LoVo (cell line): ENCODE measurements around the gene PVALB.

Source experiments
- DNase-seq: peaks from one replicate; pipeline ENCODE4 v3.0.0-alpha.2; 2016; ENCODE audit warnings: low spot score

The PVALB gene, protein sequence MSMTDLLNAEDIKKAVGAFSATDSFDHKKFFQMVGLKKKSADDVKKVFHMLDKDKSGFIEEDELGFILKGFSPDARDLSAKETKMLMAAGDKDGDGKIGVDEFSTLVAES

DNA sequence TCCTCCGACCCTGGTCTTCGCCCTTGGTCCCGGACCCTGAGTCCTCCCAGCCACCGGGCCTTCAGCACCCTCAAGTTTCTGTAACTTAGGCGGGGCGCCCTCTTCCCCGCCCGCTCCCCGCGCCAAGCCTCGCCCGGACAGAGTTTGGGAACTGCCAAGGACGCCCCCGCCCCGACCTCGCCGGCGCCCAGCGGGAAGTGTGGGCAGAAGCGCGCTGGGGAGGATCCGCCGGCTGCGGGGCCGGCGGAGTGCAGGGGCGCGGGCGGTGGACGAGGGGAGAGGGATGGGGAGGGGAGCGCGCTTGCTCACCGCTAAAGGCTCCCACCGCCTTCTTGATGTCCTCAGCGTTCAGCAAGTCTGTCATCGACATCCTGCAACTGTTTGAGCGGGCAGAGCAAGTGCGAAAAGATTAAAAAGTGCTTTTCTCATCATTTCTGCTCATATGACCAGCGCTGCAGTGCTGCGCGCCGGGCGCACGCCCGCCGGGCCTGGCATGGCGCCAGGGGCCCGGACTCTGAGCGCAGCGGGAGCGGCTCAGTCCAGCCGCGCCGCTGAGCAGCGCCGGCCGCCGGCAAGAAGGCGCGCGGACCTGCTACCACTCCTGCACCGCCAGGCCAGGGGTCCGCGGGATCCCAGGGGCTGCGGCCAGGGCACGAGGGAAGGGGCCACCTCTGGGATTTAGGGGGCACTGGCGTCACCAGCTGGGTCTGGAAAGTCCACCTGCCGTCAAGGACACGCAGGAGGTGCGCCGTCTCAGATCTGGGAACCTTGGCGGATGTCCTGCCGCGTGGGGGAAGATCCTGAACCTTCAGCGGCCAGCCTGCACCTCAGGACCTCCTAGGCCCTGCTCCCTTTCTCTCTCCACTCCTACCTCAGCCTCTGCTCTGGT, at the start of gene PVALB:
TSS of gene PVALB (minus strand) at position 400 of the 889 bp plus-strand sequence. CDS start at position 370, 30 bp downstream.
- no peak for DNase-seq

GRCh38 chr22:36865346-36865745, 48.5 kb upstream of the PVALB start:
- no peak for DNase-seq

GRCh38 chr22:36864454-36865215, 47.8 kb upstream of the PVALB start:
- no peak for DNase-seq

- no peak for DNase-seq
These were observed 47.1 kb upstream of the PVALB start for GRCh38 chr22:36863979-36864378.

- DNase-seq, result no peak
These were observed 46.4 kb upstream of the PVALB start for GRCh38 chr22:36863281-36863680.

DNA sequence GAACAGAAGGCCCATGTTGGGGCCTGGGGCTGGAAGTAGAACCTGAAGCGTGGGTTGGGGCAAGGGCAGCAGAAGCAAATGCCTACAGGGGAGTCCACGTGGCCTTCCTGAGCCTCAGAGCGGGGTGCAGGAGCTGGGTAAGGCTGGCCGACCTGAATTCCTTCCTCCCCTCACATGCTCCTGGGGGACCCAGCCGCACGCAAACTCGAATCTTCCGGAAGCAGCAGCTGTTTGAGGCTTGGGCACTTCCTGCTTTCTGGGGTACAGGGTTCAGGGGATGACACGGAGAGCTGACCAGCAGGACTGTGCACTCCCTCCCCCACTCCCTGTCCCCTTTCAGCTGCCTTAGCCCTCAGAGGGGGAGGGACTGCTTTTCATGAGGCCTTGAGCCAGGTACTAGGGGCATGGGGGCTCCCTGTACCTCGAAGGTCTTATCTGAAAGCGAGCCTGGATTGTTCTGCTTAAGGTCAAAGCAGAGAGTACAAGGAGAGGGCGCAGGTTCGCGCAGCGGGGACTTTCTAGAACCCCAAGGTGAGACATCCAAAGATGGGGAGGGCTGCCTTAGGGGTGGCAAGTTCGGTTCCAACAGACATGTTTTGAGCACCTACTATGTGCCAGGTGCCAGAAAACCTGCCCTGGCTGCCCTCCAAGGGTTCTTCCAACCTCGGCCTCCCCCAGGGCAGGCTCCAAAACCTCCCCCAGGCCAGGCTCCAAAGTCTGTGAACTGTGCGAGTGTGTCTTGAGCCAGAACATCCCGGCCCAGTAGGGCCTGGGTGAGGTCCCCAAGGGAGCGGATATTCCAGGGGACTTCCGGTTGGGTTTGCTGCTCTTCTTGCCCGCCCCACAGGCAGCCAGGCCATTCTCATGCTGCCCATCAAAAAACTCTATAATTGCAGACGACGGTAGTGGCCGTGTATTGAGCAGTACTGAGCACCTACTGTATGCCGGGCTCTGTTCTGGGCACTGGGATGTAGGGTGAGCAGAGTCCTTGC, 45.7 kb upstream of the PVALB start:
- DNase-seq, result no peak

DNA sequence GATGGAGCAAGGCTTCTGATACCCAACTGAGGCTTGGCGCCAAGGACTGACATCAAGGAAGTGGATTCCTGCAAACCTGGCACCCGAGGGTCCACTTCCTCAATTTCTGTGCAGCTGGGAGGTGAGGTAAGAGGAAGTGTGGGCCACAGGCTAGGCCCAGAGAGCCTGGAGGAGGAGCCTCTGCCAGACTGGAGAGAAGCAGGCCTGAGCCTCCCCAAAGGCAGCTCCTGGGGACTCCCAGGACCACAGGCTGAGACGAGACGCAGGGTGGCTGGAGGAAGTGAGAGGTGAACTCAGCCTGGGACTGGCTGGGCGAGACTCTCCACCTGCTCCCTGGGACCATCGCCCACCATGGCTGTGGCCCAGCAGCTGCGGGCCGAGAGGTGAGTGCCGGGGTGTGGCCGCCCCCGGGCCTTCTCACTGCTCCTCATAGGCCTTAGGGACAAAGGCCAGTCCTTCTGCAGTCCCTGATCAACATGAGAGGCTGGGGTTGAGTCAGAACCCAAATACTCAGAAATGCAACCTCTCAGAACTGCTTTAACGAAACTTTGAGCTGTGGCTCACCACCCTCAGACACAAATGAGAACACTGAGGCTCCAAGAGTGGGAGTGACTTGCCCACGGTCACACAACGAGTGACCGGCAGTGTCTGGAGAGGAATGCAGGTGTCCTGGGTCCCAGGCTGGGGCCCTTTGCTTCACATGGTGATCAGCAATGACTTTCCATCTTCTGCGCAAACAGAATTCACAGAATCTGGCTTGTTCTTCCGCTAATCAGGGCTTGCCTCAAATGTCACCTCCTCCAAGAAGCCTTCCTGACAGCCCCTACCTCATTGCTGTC, 44.2 kb upstream of the PVALB start, which contains the start of gene NCF4:
TSS of gene NCF4 (plus strand) at position 186 of the 839 bp plus-strand sequence. CDS start at position 352, 166 bp downstream.
- DNase-seq, result no peak

GRCh38 chr22:36860438-36860820, 43.6 kb upstream of the PVALB start:
- no peak for DNase-seq

GRCh38 chr22:36860017-36860416, 43.2 kb upstream of the PVALB start:
- no peak for DNase-seq

GRCh38 chr22:36858966-36859365, 42.1 kb upstream of the PVALB start:
- DNase-seq, result no peak

DNA sequence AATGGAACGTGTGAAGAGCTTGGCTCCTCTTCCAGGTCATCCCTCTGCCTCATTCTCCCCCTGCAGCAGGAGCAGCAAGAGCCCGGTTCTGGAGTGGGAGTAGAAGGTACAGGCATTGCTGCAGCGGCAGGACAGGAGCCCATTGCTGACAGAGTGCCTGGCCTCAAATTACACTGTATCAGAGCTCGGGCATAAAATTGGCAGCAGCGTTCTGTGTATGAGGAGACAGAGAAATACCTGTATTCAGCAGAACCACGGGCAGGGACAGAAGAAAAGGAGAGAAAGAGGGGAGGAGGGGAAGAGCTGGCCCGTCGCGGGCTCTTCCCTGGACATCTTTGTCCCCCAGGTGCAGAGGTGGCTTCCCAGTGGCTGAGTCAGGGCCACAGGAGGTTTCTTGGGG, 41.3 kb upstream of the PVALB start:
- no peak for DNase-seq

DNA sequence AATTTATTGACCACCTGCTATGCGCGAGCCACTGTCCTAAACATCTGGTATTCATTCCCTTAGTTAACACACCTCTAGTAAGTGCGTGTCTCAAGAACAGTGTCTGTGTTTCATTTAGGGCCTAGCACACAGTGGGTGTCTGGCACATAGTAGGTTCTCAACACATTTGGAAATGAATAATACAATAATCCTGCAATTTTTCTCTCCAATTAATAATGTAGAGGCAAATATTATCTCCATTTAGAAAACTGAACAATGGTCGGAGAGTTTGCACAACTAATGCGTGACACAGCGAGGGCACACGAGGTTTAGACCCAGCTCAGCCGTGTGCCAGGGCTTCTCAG, 39.9 kb upstream of the PVALB start:
- no peak for DNase-seq

DNA sequence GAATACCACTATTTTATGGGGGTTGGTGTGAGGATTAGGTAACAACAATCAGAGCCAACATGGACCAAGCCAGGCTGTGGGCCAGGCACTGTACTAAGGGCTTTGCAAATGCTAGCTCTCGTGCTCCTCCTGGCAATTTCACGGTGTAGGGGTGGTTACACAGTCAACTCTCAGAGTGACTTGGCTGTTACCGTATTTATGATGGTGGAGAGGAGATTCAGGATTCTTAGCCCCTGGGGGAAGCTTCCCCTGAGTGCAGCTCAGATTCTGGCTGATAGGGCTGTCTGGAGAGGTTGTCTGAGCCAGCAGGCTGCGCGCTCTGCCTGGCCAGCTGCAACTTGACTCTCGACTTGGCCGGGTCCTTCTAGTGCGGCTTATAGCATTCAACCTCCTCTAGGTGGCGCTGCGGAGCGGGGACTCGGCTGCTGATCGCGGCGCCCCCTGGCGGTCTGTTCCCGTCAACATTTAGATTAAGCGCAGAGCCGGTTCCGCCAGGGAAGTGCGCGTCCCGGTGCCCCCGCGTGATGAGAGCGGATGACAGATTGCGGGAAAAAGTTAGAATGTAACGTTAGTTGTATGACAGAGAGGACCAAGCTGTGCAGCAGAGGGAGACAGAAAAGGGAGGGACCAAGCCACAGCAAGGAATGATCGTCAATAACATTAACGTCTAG, 39.4 kb upstream of the PVALB start:
- peak; percentile 88 for DNase-seq

GRCh38 chr22:36855478-36855877, 38.6 kb upstream of the PVALB start:
- no peak for DNase-seq

- DNase-seq, result peak; percentile 18
These were observed 36.7 kb upstream of the PVALB start for GRCh38 chr22:36853407-36854099.

GRCh38 chr22:36852056-36852973, 35.5 kb upstream of the PVALB start:
- DNase-seq, result no peak

DNA sequence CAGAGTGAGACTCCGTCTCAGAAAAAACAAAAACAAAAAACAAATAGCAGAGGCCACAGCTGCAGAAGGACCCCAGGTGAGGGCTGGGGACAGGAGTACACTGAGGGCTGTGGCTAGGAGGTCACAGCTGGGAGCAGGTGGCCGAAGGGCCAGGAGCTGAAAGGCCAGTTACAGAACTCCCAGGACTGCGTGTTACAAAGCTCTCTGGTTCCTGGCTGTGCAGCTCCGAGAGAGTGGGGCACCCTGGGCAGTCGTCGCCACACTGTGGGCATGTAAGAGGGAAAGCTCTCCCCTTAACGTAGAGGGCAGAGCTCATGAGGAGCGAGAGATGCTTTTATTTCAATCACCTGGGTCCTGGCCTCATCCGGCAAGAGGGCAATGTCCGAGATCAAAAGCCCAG, 33.8 kb upstream of the PVALB start:
- DNase-seq, result no peak

DNA sequence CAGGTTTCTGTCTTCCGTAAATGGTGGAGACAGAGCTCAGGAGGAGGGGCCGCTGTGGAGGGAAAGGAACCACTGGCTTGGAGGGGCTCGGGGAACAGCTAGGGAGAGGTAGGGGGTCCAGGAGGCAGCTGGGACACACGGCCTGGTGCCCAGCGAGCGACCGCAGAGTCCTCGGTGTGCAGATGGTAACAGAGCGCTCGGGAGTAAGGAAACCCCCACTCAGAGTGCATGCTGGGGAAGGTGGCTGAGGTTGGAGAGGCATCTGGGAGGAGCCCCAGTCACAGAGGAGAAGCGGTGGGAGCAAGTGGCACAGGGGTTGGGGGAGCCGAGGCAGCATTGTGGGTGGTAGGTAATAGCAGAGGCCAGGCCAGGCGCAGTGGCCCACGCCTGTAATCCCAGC, 33.2 kb upstream of the PVALB start:
- no peak for DNase-seq

GRCh38 chr22:36846949-36847348, 30.1 kb upstream of the PVALB start:
- DNase-seq, result no peak
